HL-60 (cell line): ENCODE measurements around the gene CSGALNACT2.

Experiments used
- DNase-seq, 2 experiments: peaks; one replicate each; pipeline ENCODE4 v3.0.0-alpha.2; 2010 to 2020; ENCODE audit warnings: low read depth in 1 of 2, low spot score in 1 of 2
- H3K27ac ChIP-seq: fragments of 250-450 bp; sonication (Bioruptor Pico); replicated peaks from 2 replicates; pipeline ENCODE4 v1.5.1; 2020; ENCODE audit warnings: mild to moderate bottlenecking, moderate library complexity
- H3K27me3 ChIP-seq: fragments of 250-450 bp; sonication (Bioruptor Pico); 2 replicates; pipeline ENCODE4 v1.5.1; 2021; ENCODE audit warnings: mild to moderate bottlenecking, moderate library complexity; ENCODE audit not compliant: insufficient read depth, poor library complexity, severe bottlenecking
- H3K4me3 ChIP-seq: replicated peaks from 2 replicates; pipeline ENCODE4 v1.5.1; 2011; ENCODE audit warnings: mild to moderate bottlenecking, control low read depth, low read length; ENCODE audit not compliant: insufficient read depth
- CTCF ChIP-seq: IDR thresholded peaks from one replicate; pipeline ENCODE4 v1.5.1; 2011; ENCODE audit warnings: low read length, control low read depth, inconsistent platforms; ENCODE audit not compliant: insufficient read depth
- GABPA ChIP-seq: IDR thresholded peaks from 2 replicates; pipeline ENCODE4 v1.6.1; 2012; ENCODE audit warnings: low read depth
- POLR2AphosphoS5 ChIP-seq: IDR thresholded peaks from 2 replicates; pipeline ENCODE4 v1.6.1; 2012; ENCODE audit warnings: low read depth
- REST ChIP-seq: IDR thresholded peaks from 2 replicates; pipeline ENCODE4 v1.6.1; 2012; ENCODE audit warnings: low read depth; ENCODE audit not compliant: insufficient replicate concordance
- SPI1 ChIP-seq: IDR thresholded peaks from 2 replicates; pipeline ENCODE4 v1.6.1; 2012; ENCODE audit warnings: low read depth, mild to moderate bottlenecking, borderline replicate concordance

Gene CSGALNACT2

GRCh38 chr10:43115881-43116595 is 22.2 kb upstream of the CSGALNACT2 start:
- TF ChIP-seq REST (no peak), POLR2AphosphoS5 (no peak), CTCF (no peak), GABPA (no peak), SPI1 (no peak)
- Histone ChIP-seq H3K27me3 (no peaks in the 10 kb centered on the region), H3K4me3 (no peak overlapping the region), H3K27ac (no peak overlapping the region)
- no peak for DNase-seq

- H3K27me3 ChIP-seq: no peaks in the 10 kb centered on the region
- no peak for DNase-seq
- H3K27ac ChIP-seq: no peak overlapping the region
- TF ChIP-seq GABPA (no peak), REST (no peak), CTCF (no peak), POLR2AphosphoS5 (no peak), SPI1 (no peak)
- no peak overlapping the region for H3K4me3 ChIP-seq
Measured at GRCh38 chr10:43116596-43116995, 21.6 kb upstream of the CSGALNACT2 start.

GRCh38 chr10:43117031-43117776 is 21.0 kb upstream of the CSGALNACT2 start:
- no peak overlapping the region for H3K27ac ChIP-seq
- H3K27me3 ChIP-seq: no peaks in the 10 kb centered on the region
- no peak overlapping the region for H3K4me3 ChIP-seq
- no peak for TF ChIP-seq CTCF
- no peak for TF ChIP-seq SPI1
- no peak for TF ChIP-seq GABPA
- no peak for TF ChIP-seq REST
- TF ChIP-seq POLR2AphosphoS5: no peak
- no peak for DNase-seq
